Measurements from ENCODE around the gene SLC39A2. TPM values are rescaled to one million over a fixed set of nuclear protein-coding genes. Genes with fewer than 3 reads are reported as not detected.

The SLC39A2 gene
- total RNA-seq, 2 donors from 2014 or later, result not detected

GRCh38 chr14:21026274-21026987 is 27.3 kb downstream of the SLC39A2 start:
- TF ChIP-seq, protein P1, sequence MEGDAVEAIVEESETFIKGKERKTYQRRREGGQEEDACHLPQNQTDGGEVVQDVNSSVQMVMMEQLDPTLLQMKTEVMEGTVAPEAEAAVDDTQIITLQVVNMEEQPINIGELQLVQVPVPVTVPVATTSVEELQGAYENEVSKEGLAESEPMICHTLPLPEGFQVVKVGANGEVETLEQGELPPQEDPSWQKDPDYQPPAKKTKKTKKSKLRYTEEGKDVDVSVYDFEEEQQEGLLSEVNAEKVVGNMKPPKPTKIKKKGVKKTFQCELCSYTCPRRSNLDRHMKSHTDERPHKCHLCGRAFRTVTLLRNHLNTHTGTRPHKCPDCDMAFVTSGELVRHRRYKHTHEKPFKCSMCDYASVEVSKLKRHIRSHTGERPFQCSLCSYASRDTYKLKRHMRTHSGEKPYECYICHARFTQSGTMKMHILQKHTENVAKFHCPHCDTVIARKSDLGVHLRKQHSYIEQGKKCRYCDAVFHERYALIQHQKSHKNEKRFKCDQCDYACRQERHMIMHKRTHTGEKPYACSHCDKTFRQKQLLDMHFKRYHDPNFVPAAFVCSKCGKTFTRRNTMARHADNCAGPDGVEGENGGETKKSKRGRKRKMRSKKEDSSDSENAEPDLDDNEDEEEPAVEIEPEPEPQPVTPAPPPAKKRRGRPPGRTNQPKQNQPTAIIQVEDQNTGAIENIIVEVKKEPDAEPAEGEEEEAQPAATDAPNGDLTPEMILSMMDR (IDR thresholded peaks at IDR 0.05), result no peak
- DNase-seq (ENCODE audit: low spot score), result no peak
- Histone ChIP-seq H3K9me3 (no peaks in the 10 kb centered on the region), H3K4me3 (no peak overlapping the region), H3K4me1 (peaks cover 0 to 38% of the 10 kb centered on the region in 2 donors), H3K27me3 (no peaks in the 10 kb centered on the region), H3K36me3 (peaks cover 8% of the 10 kb centered on the region), H3K27ac (peak overlapping the region; percentile 96 to 98)

DNA sequence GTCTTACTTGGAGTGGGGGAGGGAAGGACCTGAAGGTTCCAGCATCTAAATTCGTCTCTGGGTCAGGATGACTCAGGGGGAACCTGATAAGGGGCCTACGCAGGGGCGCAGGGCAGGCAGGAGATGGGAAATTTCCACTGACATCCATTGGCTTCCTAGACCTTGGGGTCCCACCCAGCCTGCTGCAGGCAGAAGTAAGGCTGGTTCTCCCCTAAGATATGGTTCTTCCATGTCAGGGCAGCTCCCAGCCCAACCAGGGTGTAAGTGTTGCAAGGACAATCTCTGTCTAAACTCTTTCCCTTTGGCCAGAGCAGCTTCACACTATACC is 27.9 kb downstream of the SLC39A2 start:
- DNase-seq (ENCODE audit: low spot score), result peak; percentile 62
- H3K27me3 ChIP-seq, result no peaks in the 10 kb centered on the region
- H3K4me1 ChIP-seq, result peaks cover 0 to 38% of the 10 kb centered on the region in 2 donors
- peaks cover 2% of the 10 kb centered on the region for H3K36me3 ChIP-seq
- no peaks in the 10 kb centered on the region for H3K9me3 ChIP-seq
- TF ChIP-seq, protein P1 (IDR thresholded peaks at IDR 0.05), result no peak
- H3K27ac ChIP-seq, result peak overlapping the region; percentile 96 to 98
- H3K4me3 ChIP-seq, result no peak overlapping the region

- Histone ChIP-seq H3K36me3 (no peaks in the 10 kb centered on the region), H3K4me1 (peaks cover 0 to 17% of the 10 kb centered on the region in 2 donors), H3K9me3 (no peaks in the 10 kb centered on the region), H3K27ac (no peak within 1 kb of the TSS), H3K27me3 (no peaks in the 10 kb centered on the region), H3K4me3 (no peak within 1 kb of the TSS)
- no peak for DNase-seq (ENCODE audit: low spot score)
- TF ChIP-seq, protein P1 (IDR thresholded peaks at IDR 0.05), result no peak
Observed at GRCh38 chr14:21029917-21030316, 30.8 kb downstream of the SLC39A2 start, which contains the start of gene TPPP2. Gene TPPP2, plus strand, starts transcription at chr14:21030217. Its CDS starts 365 bp downstream, at chr14:21030582.

- Histone ChIP-seq H3K9me3 (no peaks in the 10 kb centered on the region), H3K27ac (no peak overlapping the region), H3K36me3 (no peaks in the 10 kb centered on the region), H3K27me3 (no peaks in the 10 kb centered on the region), H3K4me3 (no peak overlapping the region), H3K4me1 (peaks cover 0 to 17% of the 10 kb centered on the region in 2 donors)
- no peak for DNase-seq (ENCODE audit: low spot score)
- TF ChIP-seq, protein P1 (IDR thresholded peaks at IDR 0.05), result no peak
Observed at GRCh38 chr14:21030531-21030930, 31.4 kb downstream of the SLC39A2 start.

DNA sequence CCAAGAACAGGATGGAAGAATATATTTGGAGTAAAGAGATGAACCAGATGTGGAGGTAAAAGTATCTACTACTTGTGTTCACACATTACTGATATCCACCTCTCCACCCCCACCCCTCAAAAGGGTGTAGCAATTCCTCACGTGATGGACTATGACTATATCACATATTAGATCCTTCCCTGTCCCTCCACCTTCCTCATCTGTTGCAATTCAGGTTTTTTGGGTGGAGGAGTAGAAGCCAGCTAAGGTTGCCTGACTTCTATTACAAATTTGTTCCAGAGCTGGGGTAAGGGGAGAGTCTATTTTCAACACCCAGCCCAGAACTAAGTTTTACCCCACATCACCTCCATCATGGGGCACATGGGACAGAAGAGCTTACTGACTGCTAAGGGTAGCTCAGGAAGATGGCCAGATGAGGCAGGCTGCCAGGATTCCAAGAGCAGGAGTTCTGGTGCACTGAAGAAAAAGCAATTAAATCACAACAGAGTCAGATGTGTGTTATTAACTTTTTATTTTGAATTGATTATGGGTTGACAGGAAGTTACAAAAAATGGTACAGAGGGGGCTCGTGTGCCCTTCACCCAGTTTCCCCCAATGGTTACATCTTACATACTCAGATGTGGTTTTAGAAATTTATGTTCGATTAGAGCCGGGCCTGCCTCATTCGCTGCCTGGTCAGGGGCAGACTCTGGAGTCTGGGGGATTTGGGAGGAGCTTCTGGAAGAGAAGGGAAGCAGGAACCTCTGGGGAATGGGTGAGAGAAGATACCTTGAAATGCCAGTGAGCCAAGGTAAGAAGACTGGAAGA is 33.4 kb downstream of the SLC39A2 start:
- no peaks in the 10 kb centered on the region for H3K4me1 ChIP-seq
- no peaks in the 10 kb centered on the region for H3K9me3 ChIP-seq
- TF ChIP-seq, protein P1 (IDR thresholded peaks at IDR 0.05), result no peak
- H3K27me3 ChIP-seq, result no peaks in the 10 kb centered on the region
- no peak for DNase-seq (ENCODE audit: low spot score)
- H3K27ac ChIP-seq, result no peak overlapping the region
- H3K36me3 ChIP-seq, result no peaks in the 10 kb centered on the region
- no peak overlapping the region for H3K4me3 ChIP-seq

Measured in right atrium auricular region (tissue), 2 donors.